GM12865 (cell line): ENCODE data around the gene PPM1H.

ENCODE experiments used
- DNase-seq: peaks from one replicate; pipeline ENCODE4 v3.0.0; 2010; ENCODE audit warnings: low read depth
- H3K4me3 ChIP-seq: 2 replicates; pipeline ENCODE4 v1.5.1; 2011; ENCODE audit warnings: mild to moderate bottlenecking, low read depth, low read length, control low read depth
- TF ChIP-seq, protein P1 (sequence below): IDR thresholded peaks from 2 replicates; pipeline ENCODE4 v1.5.1; 2011; ENCODE audit warnings: low read length, control low read depth, low read depth, inconsistent platforms; ENCODE audit not compliant: insufficient read depth; ENCODE audit errors: missing control alignments

Gene PPM1H

GRCh38 chr12:62802984-62803383 is 132.0 kb downstream of the PPM1H start:
- DNase-seq: no peak
- TF ChIP-seq, protein P1, sequence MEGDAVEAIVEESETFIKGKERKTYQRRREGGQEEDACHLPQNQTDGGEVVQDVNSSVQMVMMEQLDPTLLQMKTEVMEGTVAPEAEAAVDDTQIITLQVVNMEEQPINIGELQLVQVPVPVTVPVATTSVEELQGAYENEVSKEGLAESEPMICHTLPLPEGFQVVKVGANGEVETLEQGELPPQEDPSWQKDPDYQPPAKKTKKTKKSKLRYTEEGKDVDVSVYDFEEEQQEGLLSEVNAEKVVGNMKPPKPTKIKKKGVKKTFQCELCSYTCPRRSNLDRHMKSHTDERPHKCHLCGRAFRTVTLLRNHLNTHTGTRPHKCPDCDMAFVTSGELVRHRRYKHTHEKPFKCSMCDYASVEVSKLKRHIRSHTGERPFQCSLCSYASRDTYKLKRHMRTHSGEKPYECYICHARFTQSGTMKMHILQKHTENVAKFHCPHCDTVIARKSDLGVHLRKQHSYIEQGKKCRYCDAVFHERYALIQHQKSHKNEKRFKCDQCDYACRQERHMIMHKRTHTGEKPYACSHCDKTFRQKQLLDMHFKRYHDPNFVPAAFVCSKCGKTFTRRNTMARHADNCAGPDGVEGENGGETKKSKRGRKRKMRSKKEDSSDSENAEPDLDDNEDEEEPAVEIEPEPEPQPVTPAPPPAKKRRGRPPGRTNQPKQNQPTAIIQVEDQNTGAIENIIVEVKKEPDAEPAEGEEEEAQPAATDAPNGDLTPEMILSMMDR: no peak
- no peak overlapping the region for H3K4me3 ChIP-seq

GRCh38 chr12:62802321-62802720 is 132.6 kb downstream of the PPM1H start:
- DNase-seq: no peak
- TF ChIP-seq, protein P1: no peak
- no peak overlapping the region for H3K4me3 ChIP-seq

- TF ChIP-seq, protein P1: no peak
- H3K4me3 ChIP-seq: no peak overlapping the region
- no peak for DNase-seq
Measured at GRCh38 chr12:62801796-62802195, 133.2 kb downstream of the PPM1H start.

- TF ChIP-seq, protein P1: no peak
- no peak for DNase-seq
Measured at GRCh38 chr12:62800707-62801400, 134.1 kb downstream of the PPM1H start.

GRCh38 chr12:62799766-62800406 is 135.1 kb downstream of the PPM1H start:
- peak; percentile 63 for DNase-seq
- H3K4me3 ChIP-seq: no peak overlapping the region
- TF ChIP-seq, protein P1: no peak

More at GRCh38 chr12:62800707-62801400, 134.1 kb downstream of the PPM1H start:
- H3K4me3 ChIP-seq: no peak overlapping the region

GRCh38 chr12:62799126-62799736 is 135.7 kb downstream of the PPM1H start:
- H3K4me3 ChIP-seq: no peak overlapping the region
- peak; percentile 83 for DNase-seq
- TF ChIP-seq, protein P1: peak; percentile 92

GRCh38 chr12:62794218-62794583 is 140.7 kb downstream of the PPM1H start:
- H3K4me3 ChIP-seq: no peak overlapping the region
- DNase-seq: no peak
- TF ChIP-seq, protein P1: no peak
